Natural killer cell (primary cell): ENCODE data around the gene NFKBIE. TPM values are rescaled to one million over a fixed set of nuclear protein-coding genes. Genes with fewer than 3 reads are reported as not detected.
A peak's percentile ranks its signal among the peaks of the same experiment; 100 is the strongest.

ENCODE experiments used
- ATAC-seq, 3 donors: fragments of 150-1000 bp in 2 of 3; fragments of 200-7000 bp in 1 of 3; cut with Tn5 transposase; 1 replicate in 1 of 3; 2 replicates in 2 of 3; pipeline ENCODE4 v1.10.0; 2021; ENCODE audit warnings: mild to moderate bottlenecking in 2 of 3, moderate library complexity in 2 of 3
- DNase-seq, 2 donors: peaks; one replicate each; pipeline versions ENCODE4 v3.0.0 to v3.0.0-alpha.2; 2013 to 2021; ENCODE audit warnings: mixed read lengths in 1 of 2
- H3K27ac ChIP-seq: one replicate; pipeline ENCODE4 v1.5.1; 2013; ENCODE audit warnings: mild to moderate bottlenecking, low read length
- H3K27me3 ChIP-seq: one replicate; pipeline ENCODE4 v1.6.1; 2013; ENCODE audit warnings: low read length; ENCODE audit not compliant: control insufficient read depth, insufficient read depth
- H3K36me3 ChIP-seq: one replicate; pipeline ENCODE4 v1.6.1; 2013; ENCODE audit warnings: low read length; ENCODE audit not compliant: control insufficient read depth, insufficient read depth
- H3K4me1 ChIP-seq: one replicate; pipeline ENCODE4 v1.6.1; 2013; ENCODE audit warnings: low read length; ENCODE audit not compliant: control insufficient read depth, insufficient read depth
- H3K4me3 ChIP-seq: one replicate; pipeline ENCODE4 v1.5.1; 2013; ENCODE audit warnings: low read length
- H3K9me3 ChIP-seq: one replicate; pipeline ENCODE4 v1.6.1; 2013; ENCODE audit warnings: low read length; ENCODE audit not compliant: control insufficient read depth, insufficient read depth
- H3K27ac Mint-ChIP-seq, 2 donors: one replicate each; pipeline ENCODE4 v1.8.0; 2022; ENCODE audit warnings: mild to moderate bottlenecking in 2 of 2, mixed read lengths in 2 of 2, moderate library complexity in 1 of 2
- H3K27me3 Mint-ChIP-seq, 2 donors: one replicate each; pipeline ENCODE4 v1.8.0; 2022; ENCODE audit warnings: low read depth in 2 of 2, mixed read lengths in 2 of 2
- H3K36me3 Mint-ChIP-seq: one replicate; pipeline ENCODE4 v1.8.0; 2022; ENCODE audit warnings: mixed read lengths
- H3K4me1 Mint-ChIP-seq, 2 donors: one replicate each; pipeline ENCODE4 v1.8.0; 2022; ENCODE audit warnings: mixed read lengths in 2 of 2
- H3K4me3 Mint-ChIP-seq: one replicate; pipeline ENCODE4 v1.8.0; 2022; ENCODE audit warnings: mild to moderate bottlenecking, moderate library complexity, mixed read lengths
- H3K9me3 Mint-ChIP-seq, 2 donors: one replicate each; pipeline ENCODE4 v1.8.0; 2022; ENCODE audit warnings: mixed read lengths in 2 of 2
- CTCF ChIP-seq: fragments of 200-600 bp; IDR thresholded peaks from one replicate; pipeline ENCODE4 v1.8.0; 2022; ENCODE audit warnings: antibody characterized with exemption
- WGBS: methylation state at CpG from one replicate; pipeline ENCODE4 v1.1.7; 2013; ENCODE audit warnings: missing lambda C conversion rate; ENCODE audit not compliant: insufficient coverage; 5-methylcytosine and 5-hydroxymethylcytosine counted together
- intact Hi-C: fragments of 100-400 bp; cut with micrococcal nuclease; formaldehyde crosslinking; loops from one replicate; pipeline ENCODE4 v1.14.2; 2022
- total RNA-seq, 4 donors: library from RNA; stranded (reverse); fragments of 120-200 nt in 1 of 4; gene quantifications; one replicate each; pipeline versions ENCODE4 v1.2.3 to v1.2.4, GENCODE V29; 2013 to 2022

The NFKBIE gene
- total RNA-seq, 3 donors from 2014 or later (not counting 1 experiment from before 2014, with no cell fraction given) = 44.9 to 61.5 (median 56.4) TPM

GRCh38 chr6:44256775-44257024 is 8.7 kb downstream of the NFKBIE start:
- WGBS = 2% methylated on average over 12 of the region's 12 CpGs
- DNase-seq (no peak), ATAC-seq (no peak)
- no peaks in the 10 kb centered on the region for H3K9me3 Mint-ChIP-seq
- H3K4me1 ChIP-seq = peaks cover 27% of the 10 kb centered on the region
- H3K27ac Mint-ChIP-seq = peak overlapping the region; percentile 90 to 97
- H3K27me3 Mint-ChIP-seq = no peaks in the 10 kb centered on the region
- no peaks in the 10 kb centered on the region for H3K27me3 ChIP-seq
- H3K36me3 ChIP-seq = peaks cover 54% of the 10 kb centered on the region
- TF ChIP-seq CTCF = no peak
- intact Hi-C loops = loop anchor here (1.0 to 2.0 kb wide), 3 partner anchors 9 to 84 kb away; partner anchors contain the start of genes HSP90AB1 and SLC29A1
- peak overlapping the region; percentile 64 for H3K27ac ChIP-seq
- no peaks in the 10 kb centered on the region for H3K9me3 ChIP-seq
- peak overlapping the region; percentile 71 for H3K4me3 ChIP-seq
- H3K4me1 Mint-ChIP-seq = peaks cover 45 to 63% of the 10 kb centered on the region in 2 donors
- peak overlapping the region; percentile 86 for H3K4me3 Mint-ChIP-seq
- no peaks in the 10 kb centered on the region for H3K36me3 Mint-ChIP-seq

- peak in 1 of 2 donors; percentile 61 for DNase-seq
- Mint-ChIP-seq H3K27me3 (no peaks in the 10 kb centered on the region), H3K36me3 (no peaks in the 10 kb centered on the region), H3K9me3 (no peaks in the 10 kb centered on the region), H3K27ac (peak overlapping the region; percentile 90 to 97), H3K4me3 (peak overlapping the region; percentile 86), H3K4me1 (peaks cover 45 to 62% of the 10 kb centered on the region in 2 donors)
- H3K4me1 ChIP-seq = peaks cover 23% of the 10 kb centered on the region
- no peak for ATAC-seq
- H3K9me3 ChIP-seq = no peaks in the 10 kb centered on the region
- peaks cover 56% of the 10 kb centered on the region for H3K36me3 ChIP-seq
- TF ChIP-seq CTCF = no peak
- 24% methylated on average over 15 of the region's 15 CpGs for WGBS
- intact Hi-C loops = loop anchor here (2.0 kb wide), 1 partner anchor 83 kb away; no protein-coding TSS in a partner anchor
- peak overlapping the region; percentile 71 for H3K4me3 ChIP-seq
- H3K27me3 ChIP-seq = no peaks in the 10 kb centered on the region
- H3K27ac ChIP-seq = peak overlapping the region; percentile 64
Measured at GRCh38 chr6:44255871-44256774, 9.2 kb downstream of the NFKBIE start.

- H3K27ac ChIP-seq = no peak overlapping the region
- H3K9me3 ChIP-seq = no peaks in the 10 kb centered on the region
- Mint-ChIP-seq H3K27ac (peak overlapping the region; percentile 90 to 97), H3K36me3 (peaks cover 2% of the 10 kb centered on the region), H3K4me1 (peaks cover 46 to 59% of the 10 kb centered on the region in 2 donors), H3K27me3 (no peaks in the 10 kb centered on the region), H3K4me3 (peak overlapping the region; percentile 86), H3K9me3 (no peaks in the 10 kb centered on the region)
- peak in 1 of 2 donors; percentile 23 for DNase-seq
- WGBS = 81% methylated on average over 15 of the region's 16 CpGs
- peaks cover 23% of the 10 kb centered on the region for H3K4me1 ChIP-seq
- no peak overlapping the region for H3K4me3 ChIP-seq
- ATAC-seq = no peak
- no peaks in the 10 kb centered on the region for H3K27me3 ChIP-seq
- intact Hi-C loops = no loop called here
- H3K36me3 ChIP-seq = peaks cover 62% of the 10 kb centered on the region
- TF ChIP-seq CTCF = no peak
Measured at GRCh38 chr6:44255105-44255808, 10.1 kb downstream of the NFKBIE start.
